GM10248 (cell line): Measurements from ENCODE around the gene SLC6A8.
A peak's percentile ranks its signal among the peaks of the same experiment; 100 is the strongest.

Experiments used
- CTCF ChIA-PET: fragments of 300-600 bp; sonication (Branson Sonifier 250); formaldehyde crosslinking; extraction: SDS; loops from one replicate; lab custom pipeline; 2021; ENCODE audit warnings: antibody characterized with exemption; lab: Yijun Ruan, JAX
- POLR2A ChIA-PET: fragments of 350-650 bp; sonication (Branson Sonifier 250); formaldehyde crosslinking; extraction: SDS; loops from one replicate; lab custom pipeline; 2020; ENCODE audit warnings: antibody characterized with exemption; lab: Yijun Ruan, JAX
- DNase-seq: peaks from one replicate; pipeline ENCODE4 v3.0.0; 2012; ENCODE audit errors: extremely low spot score
- CTCF ChIP-seq: IDR thresholded peaks from 2 replicates; pipeline ENCODE4 v1.5.1; 2012; ENCODE audit warnings: mild to moderate bottlenecking, low read depth; ENCODE audit errors: extremely low read depth, missing control alignments, control extremely low read depth

The SLC6A8 gene

GRCh38 chrX:153653556-153653955 is 34.2 kb upstream of the SLC6A8 start:
- CTCF ChIA-PET: interaction anchor here (1.2 to 2.2 kb wide), 4 partner anchors 9 to 114 kb away, joined by 3 to 10 read pairs (median 4); no protein-coding TSS in a partner anchor
- TF ChIP-seq CTCF: no peak
- POLR2A ChIA-PET: no interaction called here
- no peak for DNase-seq

GRCh38 chrX:153657161-153657560 is 30.6 kb upstream of the SLC6A8 start:
- CTCF ChIA-PET: interaction anchor here (0.9 to 1.9 kb wide), 7 partner anchors 8 to 738 kb away, joined by 3 to 8 read pairs (median 4); no protein-coding TSS in a partner anchor
- no peak for TF ChIP-seq CTCF
- DNase-seq: no peak

GRCh38 chrX:153659268-153659667 is 28.5 kb upstream of the SLC6A8 start:
- no peak for DNase-seq
- ChIA-PET POLR2A (no interaction called here), CTCF (interaction anchor here (1.1 to 11.4 kb wide), 5 partner anchors 9 to 718 kb away, joined by 3 to 118 read pairs (median 4); partner anchors contain the start of gene DUSP9)
- TF ChIP-seq CTCF: no peak

More at GRCh38 chrX:153657161-153657560, 30.6 kb upstream of the SLC6A8 start:
- POLR2A ChIA-PET: no interaction called here

- TF ChIP-seq CTCF: peak; percentile 43
- peak; percentile 17 for DNase-seq
- POLR2A ChIA-PET: no interaction called here
- CTCF ChIA-PET: interaction anchor here (0.7 to 11.4 kb wide), 13 partner anchors 10 to 721 kb away, joined by 3 to 118 read pairs (median 6); partner anchors contain the start of genes DUSP9 and PLXNB3
Measured at GRCh38 chrX:153662266-153662665, 25.5 kb upstream of the SLC6A8 start.

GRCh38 chrX:153665726-153666306 is 21.9 kb upstream of the SLC6A8 start:
- no peak for DNase-seq
- POLR2A ChIA-PET: no interaction called here
- no peak for TF ChIP-seq CTCF
- CTCF ChIA-PET: interaction anchor here (0.9 to 11.4 kb wide), 5 partner anchors 57 to 724 kb away, joined by 3 to 118 read pairs (median 5); no protein-coding TSS in a partner anchor

GRCh38 chrX:153667281-153667955 is 20.3 kb upstream of the SLC6A8 start:
- TF ChIP-seq CTCF: no peak
- ChIA-PET POLR2A (no interaction called here), CTCF (interaction anchor here (0.7 to 11.4 kb wide), 39 partner anchors 8 to 730 kb away, joined by 3 to 118 read pairs (median 6); no protein-coding TSS in a partner anchor)
- DNase-seq: no peak
